ENCODE data around the gene SLC39A12. TPM values are rescaled to one million over a fixed set of nuclear protein-coding genes. Genes with fewer than 3 reads are reported as not detected.

The SLC39A12 gene
- total and polyA plus RNA-seq, 2 of the 4 experiments (the other 2 are of a cell fraction), result not detected

DNA sequence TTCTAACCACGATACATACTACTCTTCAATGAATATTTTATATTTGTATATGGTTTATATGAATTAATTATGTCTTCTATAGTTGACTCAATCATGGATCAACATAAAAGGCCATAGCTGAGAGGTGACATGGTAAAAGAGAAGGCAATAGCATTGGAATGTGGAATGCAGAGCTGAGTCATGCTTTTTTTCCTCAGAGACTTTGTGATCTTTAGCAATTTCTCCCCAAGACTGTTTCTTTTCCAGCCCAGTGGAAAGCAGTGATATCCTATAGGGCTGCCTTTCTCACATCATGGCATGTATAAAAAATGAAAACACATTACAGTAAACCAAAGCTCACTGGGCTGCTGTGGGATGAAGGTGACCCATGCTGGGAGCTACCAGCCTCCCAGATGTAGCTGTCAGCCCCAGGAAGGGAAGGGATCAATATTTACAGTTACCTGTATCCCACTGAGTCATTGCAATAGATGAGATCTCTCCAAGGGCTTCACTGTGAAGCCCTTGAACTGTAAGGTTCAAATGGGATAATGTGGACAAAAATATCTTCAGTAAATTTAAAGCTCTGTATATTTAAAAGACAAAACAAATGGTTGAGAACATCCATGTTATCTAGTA, 30.2 kb downstream of the SLC39A12 start:
- Histone ChIP-seq H3K4me2 (ENCODE audit: low read depth, low read length) (peak overlapping the region; percentile 22), H2BK120ac (ENCODE audit: low read depth, low read length) (peak overlapping the region; percentile 81), H3K56ac (ENCODE audit: extremely low read depth, insufficient read depth, low read length) (no peak overlapping the region), H2BK15ac (ENCODE audit: low read depth, low read length) (peak overlapping the region; percentile 75; the same call in 2 of the 3 replicates), H2BK5ac (ENCODE audit: low read depth, low read length, poor library complexity, severe bottlenecking) (peak overlapping the region; percentile 83), H2BK20ac (ENCODE audit: low read depth, low read length) (peak overlapping the region; percentile 88), H2AK9ac (replicated peaks; ENCODE audit: low read depth, low read length, poor library complexity) (no peak overlapping the region), H3K9me3 (ENCODE audit: control insufficient read depth, insufficient read depth, low read length) (0 out of 2 replicates have a peak, but pooled peaks cover 1% of the 10 kb centered on the region), H3K79me1 (ENCODE audit: low read depth in 1 of 2, low read length in 2 of 2) (no peaks in the 10 kb centered on the region), H3K4ac (ENCODE audit: low read depth, low read length) (peak overlapping the region; percentile 74), H2AFZ (replicated peaks; ENCODE audit: low read length, poor library complexity) (peak overlapping the region; percentile 62), H3K27ac (ENCODE audit: insufficient read depth, low read length) (peak overlapping the region; percentile 66), H3K36me3 (ENCODE audit: control insufficient read depth, insufficient read depth, low read length) (no peaks in the 10 kb centered on the region), H3K23ac (ENCODE audit: low read depth, low read length) (peak overlapping the region; percentile 65; the same call in 1 of the 2 replicates), H4K8ac (ENCODE audit: low read depth in 2 of 2, low read length in 2 of 2) (peak overlapping the region; percentile 17 to 53; a peak in 3 of 4 replicates), H3K9me1 (ENCODE audit: insufficient read depth, low read length) (no peaks in the 10 kb centered on the region), H4K91ac (ENCODE audit: insufficient read depth, low read depth, low read length) (peak overlapping the region; percentile 74), H3K27me3 (ENCODE audit: control insufficient read depth, insufficient read depth, low read length) (no peaks in the 10 kb centered on the region), H4K20me1 (ENCODE audit: insufficient read depth, low read length) (no peaks in the 10 kb centered on the region), H3K9ac (ENCODE audit: low read depth, low read length) (no peak overlapping the region), H3K14ac (replicated peaks; ENCODE audit: low read depth, low read length) (no peak overlapping the region; the same call in 1 of the 2 replicates), H3K4me1 (ENCODE audit: control insufficient read depth, insufficient read depth, low read length) (peaks cover 9% of the 10 kb centered on the region), H3K4me3 (ENCODE audit: insufficient read depth, low read depth, low read length) (no peak overlapping the region), H3K18ac (ENCODE audit: low read depth, low read length) (peak overlapping the region; percentile 50; the same call in 1 of the 2 replicates), H4K5ac (ENCODE audit: low read depth, low read length) (peak overlapping the region; percentile 35; the same call in 1 of the 2 replicates), H2AK5ac (ENCODE audit: low read depth, low read length) (peak overlapping the region; percentile 81; the same call in 1 of the 2 replicates)
- in situ Hi-C loops (cut with MboI; ENCODE audit: low sequenced_read_pairs), result no loop called here
- intact Hi-C loops (cut with micrococcal nuclease), result loop anchor here (2.0 kb wide), 1 partner anchor 63 kb away; no protein-coding TSS in a partner anchor
- TF ChIP-seq NFE2L2 (IDR thresholded peaks at IDR 0.05; ENCODE audit: low read depth, low read length), result peak; percentile 90
- peak; percentile 68 for TF ChIP-seq FOS (IDR thresholded peaks at IDR 0.05; ENCODE audit: low read depth, low read length)
- TF ChIP-seq MAFK (IDR thresholded peaks at IDR 0.05; ENCODE audit: low read depth, low read length), result peak; percentile 78
- TF ChIP-seq CEBPB (IDR thresholded peaks at IDR 0.05; ENCODE audit: low read depth, low read length), result peak; percentile 74
- no peak for TF ChIP-seq SMC3 (IDR thresholded peaks at IDR 0.05; ENCODE audit: low read depth, low read length)
- no CpG with 5 or more reads among the region's 1 CpG for WGBS, 2 experiments (ENCODE audit: extremely low coverage in 2 of 2, insufficient read length in 1 of 2)
- CTCF ChIA-PET, result interaction anchor here (1.4 kb wide), 1 partner anchor 71 kb away, joined by 6 read pairs; no protein-coding TSS in a partner anchor
- dilution Hi-C loops (cut with HindIII; ENCODE audit: low sequenced_read_pairs, unreplicated experiment), result no loop called here
- DNase-seq (peak; percentile 93), ATAC-seq (ENCODE audit: low read depth) (peak; percentile 94)
- POLR2A ChIA-PET (ENCODE audit: unreplicated experiment), result interaction anchor here (0.7 kb wide), 1 partner anchor 25 kb away, joined by 3 read pairs; no protein-coding TSS in a partner anchor
- no TSS peak for BruUV-seq (replicated peaks)
